Stimulated activated CD4-positive, alpha-beta T cell treated with anti-CD3 and anti-CD28 coated beads, Interleukin-1b, Interleukin-23, amount 100 ng/mL, for 24 hours (primary cell): ENCODE results near the gene POTEG.
"Not testable (repeated sequence)": the region's sequence is repeated elsewhere in the genome, so short reads cannot be mapped to it uniquely, and the experiment has no call there.

Experiments
- DNase-seq, 4 experiments: peaks; one replicate each; pipeline ENCODE4 v3.0.0-alpha.2; 2020; ENCODE audit warnings: low read depth in 4 of 4, low spot score in 1 of 4

The POTEG gene

GRCh38 chr14:19374451-19374903 lies 59.7 kb downstream of the POTEG start:
- not testable (repeated sequence) for DNase-seq

DNA sequence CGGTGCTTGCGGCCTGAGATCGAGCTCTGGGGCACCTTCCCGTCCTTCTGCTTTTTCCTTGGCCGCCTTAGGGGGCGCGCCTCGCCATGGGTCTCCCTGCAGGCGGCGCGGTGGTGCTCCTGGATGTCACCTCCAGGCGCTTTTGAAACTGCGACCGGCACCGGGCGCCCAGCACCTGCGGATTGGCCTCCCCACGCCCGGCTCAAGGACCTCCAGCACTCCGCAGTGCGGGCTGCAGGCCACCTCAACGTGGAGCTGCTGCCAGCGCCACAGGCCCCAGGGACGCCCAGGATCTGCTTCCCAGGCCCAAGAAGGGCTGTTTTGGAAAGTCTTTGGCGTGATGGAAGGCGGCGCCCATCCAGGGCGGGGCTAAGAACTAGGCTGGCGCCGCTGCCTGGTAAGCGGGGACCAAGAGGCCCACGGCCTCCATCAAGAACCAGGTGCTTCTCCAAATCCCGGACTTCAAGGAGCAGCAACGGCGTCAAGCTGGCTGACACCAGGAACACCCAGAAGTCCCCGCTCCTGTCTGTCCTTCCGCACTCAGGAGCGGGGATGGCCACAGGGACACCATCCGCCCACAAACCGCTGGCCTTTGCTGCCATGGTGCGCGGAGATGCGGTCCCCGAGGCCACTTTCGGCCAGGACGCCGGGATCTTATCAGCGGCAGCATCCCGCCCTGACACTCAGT lies 61.2 kb downstream of the POTEG start:
- not testable (repeated sequence) for DNase-seq

GRCh38 chr14:19371767-19372166 lies 62.4 kb downstream of the POTEG start:
- not testable (repeated sequence) for DNase-seq

DNA sequence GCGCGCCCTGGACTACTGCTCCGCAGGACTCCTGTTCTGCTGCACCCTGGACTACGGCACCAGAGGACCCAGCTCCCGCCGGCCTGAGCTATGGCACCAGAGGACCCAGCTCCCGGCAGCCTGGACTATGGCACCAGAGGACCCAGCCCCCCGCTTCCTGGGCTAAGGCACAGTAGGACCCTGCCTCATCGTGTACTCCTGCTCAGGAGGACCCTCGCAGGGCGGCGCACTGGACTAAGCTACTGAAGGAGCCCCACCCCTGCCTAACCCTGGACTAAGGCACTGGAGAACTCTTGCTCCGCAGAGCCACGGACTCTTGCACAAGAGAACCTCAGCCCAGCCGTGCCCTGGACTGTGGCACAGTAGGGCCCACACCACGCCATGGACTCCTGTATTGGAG lies 71.3 kb downstream of the POTEG start:
- DNase-seq, result not testable (repeated sequence)

DNA sequence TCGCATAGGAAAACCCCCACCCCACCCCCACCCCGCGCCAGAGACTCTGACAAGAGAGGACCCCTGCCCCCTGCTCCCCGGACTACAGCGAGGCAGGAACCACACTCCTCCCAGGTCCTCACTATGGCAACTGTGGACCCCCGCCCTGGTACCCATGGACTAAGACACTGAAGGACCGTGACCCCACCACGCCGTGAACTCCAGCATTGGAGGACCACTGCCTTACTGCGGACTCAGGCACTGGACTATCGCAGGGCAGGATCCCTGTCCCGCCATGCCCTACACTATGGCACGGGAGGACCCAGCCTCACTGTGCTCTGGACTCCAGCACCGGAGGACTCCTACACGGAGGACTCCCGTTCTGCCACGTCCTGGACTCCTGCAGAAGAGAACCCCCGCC lies 71.8 kb downstream of the POTEG start:
- not testable (repeated sequence) for DNase-seq

DNA sequence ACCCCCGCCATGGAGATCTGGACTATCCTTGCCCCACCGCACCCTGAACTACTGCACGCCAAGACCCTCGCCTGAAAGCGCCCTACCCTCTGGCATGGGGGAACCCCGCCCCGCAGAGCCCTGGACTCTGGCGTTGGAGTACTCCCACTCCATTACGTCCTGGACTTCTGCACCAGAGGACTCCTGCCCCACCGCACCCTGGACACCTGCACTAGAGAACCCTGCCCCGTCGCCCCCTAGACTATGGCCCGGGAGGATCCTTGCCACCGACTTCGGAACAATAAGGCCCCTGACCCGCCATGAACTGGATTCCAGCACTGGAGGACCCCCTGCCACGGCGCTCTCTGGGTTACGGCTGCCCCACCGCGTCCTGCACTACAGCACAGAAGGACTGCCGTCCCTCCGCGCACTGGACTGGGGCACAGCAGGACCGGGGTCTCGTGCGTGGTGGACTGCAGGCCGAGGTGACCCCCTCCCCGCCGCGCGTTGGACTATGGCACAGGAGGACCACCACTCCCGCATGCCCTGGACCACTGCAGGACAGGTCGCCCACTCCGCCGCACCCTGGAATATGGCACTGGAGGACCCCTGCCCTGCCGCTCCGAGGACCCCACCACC lies 72.4 kb downstream of the POTEG start:
- DNase-seq, result not testable (repeated sequence)

DNA sequence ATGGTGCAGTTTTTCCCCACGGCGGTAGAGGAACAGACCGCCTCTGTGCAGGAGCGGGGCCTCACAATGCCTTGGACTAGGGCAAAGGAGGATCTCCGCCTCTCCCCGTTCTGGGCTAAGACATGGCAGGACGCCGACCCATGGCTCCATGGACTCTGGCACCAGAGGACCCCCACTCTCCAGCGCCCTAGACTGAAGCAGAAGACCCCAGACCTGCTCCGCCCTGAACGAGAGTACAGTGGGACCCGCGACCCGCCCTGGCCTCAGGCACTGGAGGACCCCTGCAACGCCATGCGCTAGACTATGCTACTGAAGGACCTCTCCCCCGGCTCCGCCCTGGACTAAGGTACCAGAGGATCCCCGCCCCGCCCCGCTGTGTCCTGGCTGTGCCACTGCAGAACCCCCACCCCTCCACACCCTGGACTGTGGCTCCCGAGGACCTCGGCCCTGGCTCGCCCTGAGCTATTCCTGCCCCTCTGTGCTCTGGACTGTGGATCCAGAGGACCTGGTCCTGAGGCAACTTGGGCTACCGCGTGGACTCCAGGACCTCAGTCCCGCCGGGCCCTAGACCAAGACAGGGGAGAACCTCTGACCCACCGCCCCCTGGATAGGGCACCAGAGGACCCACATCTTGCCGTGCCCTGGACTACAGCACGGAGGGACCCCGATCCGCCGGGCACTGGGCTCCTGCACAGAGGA lies 73.1 kb downstream of the POTEG start:
- not testable (repeated sequence) for DNase-seq
